Left lung (tissue), 10 donors: ENCODE results near the gene PDIA4. TPM values are rescaled to one million over a fixed set of nuclear protein-coding genes. Genes with fewer than 3 reads are reported as not detected.

ENCODE experiments used
- ATAC-seq: fragments of 200-7000 bp; cut with Tn5 transposase; one replicate; pipeline ENCODE4 v1.9.1; 2020; ENCODE audit warnings: moderate library complexity
- DNase-seq, 4 donors: peaks; one replicate each; pipeline ENCODE4 v3.0.0-alpha.2; 2013 to 2020
- H3K27ac ChIP-seq, 2 donors: fragments of 200-600 bp; sonication (generic) in 1 of 2; one replicate each; pipeline versions ENCODE4 v1.5.0 to v1.8.0; 2020 to 2021
- H3K27me3 ChIP-seq, 2 donors: fragments of 200-600 bp; sonication (generic) in 1 of 2; one replicate each; pipeline versions ENCODE4 v1.5.0 to v1.8.0; 2020 to 2021
- H3K36me3 ChIP-seq, 2 donors: fragments of 200-600 bp; sonication (generic) in 1 of 2; one replicate each; pipeline versions ENCODE4 v1.5.0 to v1.8.0; 2020 to 2021
- H3K4me1 ChIP-seq, 2 donors: fragments of 200-600 bp; one replicate each; pipeline ENCODE4 v1.8.0; 2021
- H3K4me3 ChIP-seq, 2 donors: fragments of 200-600 bp; sonication (generic) in 1 of 2; one replicate each; pipeline versions ENCODE4 v1.5.0 to v1.8.0; 2020 to 2021; ENCODE audit warnings: mild to moderate bottlenecking in 1 of 2
- H3K9me3 ChIP-seq, 2 donors: fragments of 200-600 bp; sonication (generic) in 1 of 2; one replicate each; pipeline versions ENCODE4 v1.5.0 to v1.8.0; 2020 to 2021
- intact Hi-C, 2 donors: fragments of 100-400 bp; cut with DNase I; formaldehyde crosslinking; loops; one replicate each; pipeline versions ENCODE4 v1.11.2 to v1.14.2; 2022
- polyA plus RNA-seq, 6 donors: library from polyadenylated mRNA; unstranded; fragments of 120-200 nt; gene quantifications; one replicate each; pipeline ENCODE4 v1.2.1, GENCODE V29; 2013; ENCODE audit not compliant: insufficient read length in 6 of 6
- total RNA-seq, 2 donors: library from RNA; stranded (reverse); fragmentation: NEBNext Ultra II Directional; extraction: Animal tissue kit (Norgen Biotek cat#: 25700); gene quantifications; one replicate each; pipeline ENCODE4 v1.2.1, GENCODE V29; 2021
- TF ChIP-seq, protein P1 (sequence below), 2 donors: fragments of 200-600 bp; sonication (generic) in 1 of 2; IDR thresholded peaks; one replicate each; pipeline versions ENCODE4 v1.5.0 to v1.8.0; 2021; ENCODE audit warnings: antibody characterized with exemption in 2 of 2
- donor health status: DM: no; HTN: yes; CAD: no.
- donor health status: DM: no; HTN: no; CAD: no.

PDIA4 gene
- total and polyA plus RNA-seq, 8 donors, result 136 to 239 (median 172) TPM

- intact Hi-C loops, result loop anchor here in 1 of 2 donors (10.0 kb wide), 1 partner anchor 79 kb away; no protein-coding TSS in a partner anchor
- no peaks in the 10 kb centered on the region for H3K9me3 ChIP-seq
- TF ChIP-seq, protein P1, sequence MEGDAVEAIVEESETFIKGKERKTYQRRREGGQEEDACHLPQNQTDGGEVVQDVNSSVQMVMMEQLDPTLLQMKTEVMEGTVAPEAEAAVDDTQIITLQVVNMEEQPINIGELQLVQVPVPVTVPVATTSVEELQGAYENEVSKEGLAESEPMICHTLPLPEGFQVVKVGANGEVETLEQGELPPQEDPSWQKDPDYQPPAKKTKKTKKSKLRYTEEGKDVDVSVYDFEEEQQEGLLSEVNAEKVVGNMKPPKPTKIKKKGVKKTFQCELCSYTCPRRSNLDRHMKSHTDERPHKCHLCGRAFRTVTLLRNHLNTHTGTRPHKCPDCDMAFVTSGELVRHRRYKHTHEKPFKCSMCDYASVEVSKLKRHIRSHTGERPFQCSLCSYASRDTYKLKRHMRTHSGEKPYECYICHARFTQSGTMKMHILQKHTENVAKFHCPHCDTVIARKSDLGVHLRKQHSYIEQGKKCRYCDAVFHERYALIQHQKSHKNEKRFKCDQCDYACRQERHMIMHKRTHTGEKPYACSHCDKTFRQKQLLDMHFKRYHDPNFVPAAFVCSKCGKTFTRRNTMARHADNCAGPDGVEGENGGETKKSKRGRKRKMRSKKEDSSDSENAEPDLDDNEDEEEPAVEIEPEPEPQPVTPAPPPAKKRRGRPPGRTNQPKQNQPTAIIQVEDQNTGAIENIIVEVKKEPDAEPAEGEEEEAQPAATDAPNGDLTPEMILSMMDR (IDR thresholded peaks at IDR 0.05), result peak; percentile 84 to 88
- H3K27ac ChIP-seq, result no peak overlapping the region
- H3K27me3 ChIP-seq, result no peaks in the 10 kb centered on the region
- no peak overlapping the region for H3K4me3 ChIP-seq
- DNase-seq (peak; percentile 57 to 95 (median 81)), ATAC-seq (peak; percentile 92)
- H3K36me3 ChIP-seq, result peaks cover 0 to 100% of the 10 kb centered on the region in 2 donors
- peaks cover 0 to 4% of the 10 kb centered on the region in 2 donors for H3K4me1 ChIP-seq
Measured at GRCh38 chr7:149005427-149006344, 22.6 kb downstream of the PDIA4 start.

- no peaks in the 10 kb centered on the region for H3K27me3 ChIP-seq
- peaks cover 0 to 4% of the 10 kb centered on the region in 2 donors for H3K4me1 ChIP-seq
- peak in 1 of 4 donors; percentile 43 for DNase-seq
- TF ChIP-seq, protein P1 (IDR thresholded peaks at IDR 0.05), result no peak
- H3K9me3 ChIP-seq, result no peaks in the 10 kb centered on the region
- H3K36me3 ChIP-seq, result peaks cover 0 to 91% of the 10 kb centered on the region in 2 donors
- intact Hi-C loops, result loop anchor here in 1 of 2 donors (10.0 kb wide), 1 partner anchor 80 kb away; no protein-coding TSS in a partner anchor
- H3K4me3 ChIP-seq, result no peak overlapping the region
- H3K27ac ChIP-seq, result no peak overlapping the region
- no peak for ATAC-seq
Measured at GRCh38 chr7:149004405-149005370, 23.6 kb downstream of the PDIA4 start.

- TF ChIP-seq, protein P1 (IDR thresholded peaks at IDR 0.05), result no peak
- H3K9me3 ChIP-seq, result no peaks in the 10 kb centered on the region
- peaks cover 0 to 81% of the 10 kb centered on the region in 2 donors for H3K36me3 ChIP-seq
- peaks cover 0 to 4% of the 10 kb centered on the region in 2 donors for H3K4me1 ChIP-seq
- intact Hi-C loops, result loop anchor here in 1 of 2 donors (10.0 kb wide), 1 partner anchor 81 kb away; no protein-coding TSS in a partner anchor
- H3K27ac ChIP-seq, result no peak overlapping the region
- ATAC-seq (no peak), DNase-seq (peak in 1 of 4 donors; percentile 49)
- H3K27me3 ChIP-seq, result no peaks in the 10 kb centered on the region
- no peak overlapping the region for H3K4me3 ChIP-seq
Measured at GRCh38 chr7:149003560-149004305, 24.6 kb downstream of the PDIA4 start.

GRCh38 chr7:149003018-149003417 is 25.3 kb downstream of the PDIA4 start:
- Histone ChIP-seq H3K27ac (no peak overlapping the region), H3K36me3 (peaks cover 0 to 74% of the 10 kb centered on the region in 2 donors), H3K4me1 (peaks cover 0 to 4% of the 10 kb centered on the region in 2 donors), H3K27me3 (no peaks in the 10 kb centered on the region), H3K4me3 (no peak overlapping the region), H3K9me3 (no peaks in the 10 kb centered on the region)
- DNase-seq (no peak), ATAC-seq (no peak)
- intact Hi-C loops, result loop anchor here in 1 of 2 donors (10.0 kb wide), 1 partner anchor 82 kb away; no protein-coding TSS in a partner anchor
- TF ChIP-seq, protein P1 (IDR thresholded peaks at IDR 0.05), result no peak
